SK-N-SH treated with all-trans-retinoic acid at 6 μM for 48 hours (cell line): ENCODE data around the gene SFXN5.

ENCODE experiments used
- ATAC-seq: fragments of 200-7000 bp; cut with Tn5 transposase; 3 replicates; pipeline ENCODE4 v1.9.1; 2020; ENCODE audit warnings: mild to moderate bottlenecking, moderate library complexity
- ARNTL ChIP-seq: fragments of 450-650 bp; formaldehyde crosslinking; IDR thresholded peaks from 2 replicates; pipeline ENCODE4 v1.5.0; 2020; ENCODE audit warnings: low read depth, mild to moderate bottlenecking, moderate library complexity, borderline replicate concordance
- BACH2 ChIP-seq: fragments of 250-450 bp; sonication (Bioruptor Pico); IDR thresholded peaks from 2 replicates; pipeline ENCODE4 v1.9.0; 2021; ENCODE audit warnings: mild to moderate bottlenecking, borderline replicate concordance
- CREB5 ChIP-seq: fragments of 250-450 bp; sonication (Bioruptor Pico); IDR thresholded peaks from 2 replicates; pipeline ENCODE4 v1.5.1; 2020; ENCODE audit warnings: low read depth, mild to moderate bottlenecking, moderate library complexity
- CSDC2 ChIP-seq: fragments of 250-450 bp; sonication (Bioruptor Pico); IDR thresholded peaks from 2 replicates; pipeline ENCODE4 v1.5.0; 2020; ENCODE audit warnings: mild to moderate bottlenecking, moderate library complexity
- CSRNP3 ChIP-seq: fragments of 250-450 bp; sonication (Bioruptor Pico); IDR thresholded peaks from 2 replicates; pipeline ENCODE4 v1.5.1; 2021; ENCODE audit warnings: mild to moderate bottlenecking, moderate library complexity
- ESRRG ChIP-seq: fragments of 250-450 bp; sonication (Bioruptor Pico); IDR thresholded peaks from 2 replicates; pipeline ENCODE4 v1.6.1; 2021; ENCODE audit warnings: mild to moderate bottlenecking
- GLIS3 ChIP-seq: fragments of 250-450 bp; sonication (Bioruptor Pico); IDR thresholded peaks from 2 replicates; pipeline ENCODE4 v1.5.0; 2020; ENCODE audit warnings: mild to moderate bottlenecking, moderate library complexity
- ISL1 ChIP-seq: fragments of 250-450 bp; sonication (Bioruptor Pico); IDR thresholded peaks from 2 replicates; pipeline ENCODE4 v2.1.2; 2022; ENCODE audit warnings: mild to moderate bottlenecking, moderate library complexity
- PATZ1 ChIP-seq: fragments of 250-450 bp; sonication (Bioruptor Pico); IDR thresholded peaks from 2 replicates; pipeline ENCODE4 v1.8.0; 2020; ENCODE audit warnings: mild to moderate bottlenecking, moderate library complexity, borderline replicate concordance
- PPARA ChIP-seq: fragments of 250-450 bp; sonication (Bioruptor Pico); IDR thresholded peaks from 2 replicates; pipeline ENCODE4 v1.5.0; 2020; ENCODE audit warnings: mild to moderate bottlenecking, borderline replicate concordance
- RARB ChIP-seq: fragments of 250-450 bp; sonication (Bioruptor Pico); IDR thresholded peaks from 2 replicates; pipeline ENCODE4 v1.8.0; 2021; ENCODE audit warnings: mild to moderate bottlenecking, moderate library complexity
- SNAI2 ChIP-seq: fragments of 250-450 bp; sonication (Bioruptor Pico); IDR thresholded peaks from 2 replicates; pipeline ENCODE4 v1.5.0; 2020; ENCODE audit warnings: mild to moderate bottlenecking, moderate library complexity
- TCF4 ChIP-seq: fragments of 250-450 bp; sonication (Bioruptor Pico); IDR thresholded peaks from 2 replicates; pipeline ENCODE4 v1.8.0; 2021; ENCODE audit warnings: mild to moderate bottlenecking, moderate library complexity, borderline replicate concordance
- TOX ChIP-seq: fragments of 250-450 bp; sonication (Bioruptor Pico); IDR thresholded peaks from 2 replicates; pipeline ENCODE4 v1.8.0; 2021; ENCODE audit warnings: mild to moderate bottlenecking, moderate library complexity, borderline replicate concordance
- ZFP3 ChIP-seq: fragments of 250-450 bp; sonication (Bioruptor Pico); IDR thresholded peaks from 2 replicates; pipeline ENCODE4 v1.5.0; 2020; ENCODE audit warnings: mild to moderate bottlenecking, moderate library complexity
- ZFP30 ChIP-seq: fragments of 450-650 bp; formaldehyde crosslinking; IDR thresholded peaks from 2 replicates; pipeline ENCODE4 v1.5.0; 2022; ENCODE audit warnings: mild to moderate bottlenecking, moderate library complexity
- ZNF565 ChIP-seq: fragments of 450-650 bp; formaldehyde crosslinking; conservative IDR thresholded peaks from 2 replicates; pipeline ENCODE4 v1.5.0; 2020; ENCODE audit warnings: low read depth, mild to moderate bottlenecking, moderate library complexity
- ZNF70 ChIP-seq: fragments of 450-650 bp; formaldehyde crosslinking; IDR thresholded peaks from 2 replicates; pipeline ENCODE4 v1.5.0; 2020; ENCODE audit warnings: mild to moderate bottlenecking, moderate library complexity

The SFXN5 gene

GRCh38 chr2:72983500-72984161 lies 87.9 kb downstream of the SFXN5 start:
- TF ChIP-seq SNAI2 (CRISPR knock-in tag) (no peak), PPARA (no peak), BACH2 (CRISPR knock-in tag) (no peak), CSRNP3 (CRISPR knock-in tag) (no peak), TCF4 (CRISPR knock-in tag) (no peak), PATZ1 (no peak), GLIS3 (CRISPR knock-in tag) (no peak), ZNF70 (CRISPR knock-in tag) (no peak), ISL1 (no peak), RARB (CRISPR knock-in tag) (no peak)

GRCh38 chr2:72982781-72983499 lies 88.6 kb downstream of the SFXN5 start:
- no peak for TF ChIP-seq ESRRG (CRISPR knock-in tag)
- no peak for TF ChIP-seq TCF4 (CRISPR knock-in tag)
- TF ChIP-seq ZFP30 (CRISPR knock-in tag), result no peak
- TF ChIP-seq RARB (CRISPR knock-in tag), result no peak
- TF ChIP-seq GLIS3 (CRISPR knock-in tag), result no peak
- no peak for TF ChIP-seq SNAI2 (CRISPR knock-in tag)
- no peak for TF ChIP-seq ISL1
- TF ChIP-seq PPARA, result no peak
- TF ChIP-seq CREB5 (CRISPR knock-in tag), result no peak
- TF ChIP-seq ZNF70 (CRISPR knock-in tag), result no peak
- TF ChIP-seq ZFP3 (CRISPR knock-in tag), result no peak
- TF ChIP-seq TOX, result no peak
- TF ChIP-seq, all 23 proteins: peak for 0
- ATAC-seq, result no peak

More at GRCh38 chr2:72983500-72984161, 87.9 kb downstream of the SFXN5 start:
- no peak for ATAC-seq

GRCh38 chr2:72982219-72982618 lies 89.3 kb downstream of the SFXN5 start:
- no peak for TF ChIP-seq CSDC2 (CRISPR knock-in tag)
- TF ChIP-seq PATZ1, result no peak
- no peak for TF ChIP-seq ZFP3 (CRISPR knock-in tag)
- TF ChIP-seq BACH2 (CRISPR knock-in tag), result no peak
- no peak for TF ChIP-seq CSRNP3 (CRISPR knock-in tag)
- no peak for TF ChIP-seq TOX
- TF ChIP-seq ARNTL (CRISPR knock-in tag), result no peak
- TF ChIP-seq ISL1, result no peak
- no peak for TF ChIP-seq CREB5 (CRISPR knock-in tag)
- no peak for TF ChIP-seq SNAI2 (CRISPR knock-in tag)
- TF ChIP-seq ESRRG (CRISPR knock-in tag), result no peak
- no peak for TF ChIP-seq ZNF565 (CRISPR knock-in tag)
- no peak for ATAC-seq
